ENCODE measurements around the gene GBF1. TPM values are rescaled to one million over a fixed set of nuclear protein-coding genes. Genes with fewer than 3 reads are reported as not detected.

Gene GBF1
- total RNA-seq, 1 donor, result 38.0 TPM

- H3K9me3 ChIP-seq (ENCODE audit: low read depth, low read length), result no peaks in the 10 kb centered on the region
- H3K4me2 ChIP-seq (ENCODE audit: insufficient read depth, low read length), result peak overlapping the region; percentile 2
- H3K27ac ChIP-seq (ENCODE audit: low read depth, low read length), result peak overlapping the region; percentile 15
- H3K4me3 ChIP-seq (ENCODE audit: insufficient read depth, low read length), result no peak overlapping the region
- no peak for DNase-seq (ENCODE audit: insufficient read length, low spot score, missing footprints)
- H4K20me1 ChIP-seq (ENCODE audit: insufficient read depth, low read length), result peaks cover 67% of the 10 kb centered on the region
- no peak overlapping the region for H2AFZ ChIP-seq (ENCODE audit: low read length)
- TF ChIP-seq, protein P1, sequence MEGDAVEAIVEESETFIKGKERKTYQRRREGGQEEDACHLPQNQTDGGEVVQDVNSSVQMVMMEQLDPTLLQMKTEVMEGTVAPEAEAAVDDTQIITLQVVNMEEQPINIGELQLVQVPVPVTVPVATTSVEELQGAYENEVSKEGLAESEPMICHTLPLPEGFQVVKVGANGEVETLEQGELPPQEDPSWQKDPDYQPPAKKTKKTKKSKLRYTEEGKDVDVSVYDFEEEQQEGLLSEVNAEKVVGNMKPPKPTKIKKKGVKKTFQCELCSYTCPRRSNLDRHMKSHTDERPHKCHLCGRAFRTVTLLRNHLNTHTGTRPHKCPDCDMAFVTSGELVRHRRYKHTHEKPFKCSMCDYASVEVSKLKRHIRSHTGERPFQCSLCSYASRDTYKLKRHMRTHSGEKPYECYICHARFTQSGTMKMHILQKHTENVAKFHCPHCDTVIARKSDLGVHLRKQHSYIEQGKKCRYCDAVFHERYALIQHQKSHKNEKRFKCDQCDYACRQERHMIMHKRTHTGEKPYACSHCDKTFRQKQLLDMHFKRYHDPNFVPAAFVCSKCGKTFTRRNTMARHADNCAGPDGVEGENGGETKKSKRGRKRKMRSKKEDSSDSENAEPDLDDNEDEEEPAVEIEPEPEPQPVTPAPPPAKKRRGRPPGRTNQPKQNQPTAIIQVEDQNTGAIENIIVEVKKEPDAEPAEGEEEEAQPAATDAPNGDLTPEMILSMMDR (IDR thresholded peaks at IDR 0.05; ENCODE audit: extremely low read depth, low read depth, low read length), result no peak
- H3K27me3 ChIP-seq (ENCODE audit: insufficient read depth, low read length), result no peaks in the 10 kb centered on the region
- peaks cover 31% of the 10 kb centered on the region for H3K4me1 ChIP-seq (ENCODE audit: insufficient read depth, low read length)
- H3K36me3 ChIP-seq (ENCODE audit: insufficient read depth, low read length), result no peaks in the 10 kb centered on the region
- peaks cover 73% of the 10 kb centered on the region for H3K79me2 ChIP-seq (ENCODE audit: insufficient read depth, low read length)
These were observed 23.7 kb downstream of the GBF1 start for GRCh38 chr10:102269017-102269416.

DNA sequence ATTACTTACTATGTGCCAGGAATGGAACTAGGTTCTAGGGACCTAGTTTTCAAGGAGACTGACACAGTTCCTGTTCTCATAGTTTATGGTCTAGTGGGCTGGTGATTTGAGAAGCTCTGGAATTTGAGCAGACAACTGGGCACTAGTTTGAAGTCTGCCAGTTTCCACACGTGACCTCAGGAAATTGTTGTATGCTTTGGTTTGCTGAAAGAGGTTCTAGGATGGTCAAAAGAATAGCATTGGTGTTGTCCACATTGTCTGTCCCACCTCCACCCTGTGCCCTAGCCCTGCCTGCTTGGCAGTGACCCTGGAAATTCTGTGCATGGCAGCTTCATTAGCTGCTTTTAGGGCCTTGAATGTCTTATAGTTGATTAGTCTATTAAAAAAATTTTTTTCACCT is 28.7 kb downstream of the GBF1 start:
- Histone ChIP-seq H3K27me3 (ENCODE audit: insufficient read depth, low read length) (no peaks in the 10 kb centered on the region), H3K4me3 (ENCODE audit: insufficient read depth, low read length) (no peak overlapping the region), H3K36me3 (ENCODE audit: insufficient read depth, low read length) (peaks cover 5% of the 10 kb centered on the region), H3K79me2 (ENCODE audit: insufficient read depth, low read length) (peaks cover 87% of the 10 kb centered on the region), H3K27ac (ENCODE audit: low read depth, low read length) (no peak overlapping the region), H4K20me1 (ENCODE audit: insufficient read depth, low read length) (peaks cover 60% of the 10 kb centered on the region), H3K9me3 (ENCODE audit: low read depth, low read length) (no peaks in the 10 kb centered on the region), H2AFZ (ENCODE audit: low read length) (no peak overlapping the region), H3K4me1 (ENCODE audit: insufficient read depth, low read length) (peaks cover 16% of the 10 kb centered on the region), H3K4me2 (ENCODE audit: insufficient read depth, low read length) (no peak overlapping the region)
- TF ChIP-seq, protein P1 (IDR thresholded peaks at IDR 0.05; ENCODE audit: extremely low read depth, low read depth, low read length), result no peak
- DNase-seq (ENCODE audit: insufficient read length, low spot score, missing footprints), result no peak

DNA sequence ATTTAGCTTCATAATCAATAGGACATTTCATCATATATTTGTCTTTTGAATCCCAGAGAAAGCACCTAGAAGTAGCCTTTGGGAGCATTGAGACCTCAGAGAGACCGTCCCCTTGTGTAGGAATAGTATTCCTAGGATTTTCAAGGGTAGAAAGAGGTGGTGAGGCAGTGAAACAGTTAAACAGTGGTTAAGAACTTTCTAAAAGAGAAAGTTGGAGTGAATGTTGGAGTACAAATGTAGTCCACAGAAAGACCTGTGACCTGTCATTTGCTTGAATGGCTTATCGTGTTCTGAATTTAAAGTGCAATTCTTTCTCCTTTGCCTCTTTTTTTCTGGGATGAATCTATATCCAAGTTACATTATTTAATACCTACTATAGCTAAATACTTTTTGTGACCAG is 30.0 kb downstream of the GBF1 start:
- Histone ChIP-seq H3K4me2 (ENCODE audit: insufficient read depth, low read length) (no peak overlapping the region), H4K20me1 (ENCODE audit: insufficient read depth, low read length) (peaks cover 66% of the 10 kb centered on the region), H3K79me2 (ENCODE audit: insufficient read depth, low read length) (peaks cover 90% of the 10 kb centered on the region), H3K27ac (ENCODE audit: low read depth, low read length) (no peak overlapping the region), H3K4me3 (ENCODE audit: insufficient read depth, low read length) (no peak overlapping the region), H3K9me3 (ENCODE audit: low read depth, low read length) (no peaks in the 10 kb centered on the region), H2AFZ (ENCODE audit: low read length) (no peak overlapping the region), H3K36me3 (ENCODE audit: insufficient read depth, low read length) (peaks cover 5% of the 10 kb centered on the region), H3K27me3 (ENCODE audit: insufficient read depth, low read length) (no peaks in the 10 kb centered on the region), H3K4me1 (ENCODE audit: insufficient read depth, low read length) (peaks cover 14% of the 10 kb centered on the region)
- TF ChIP-seq, protein P1 (IDR thresholded peaks at IDR 0.05; ENCODE audit: extremely low read depth, low read depth, low read length), result no peak
- no peak for DNase-seq (ENCODE audit: insufficient read length, low spot score, missing footprints)

DNA sequence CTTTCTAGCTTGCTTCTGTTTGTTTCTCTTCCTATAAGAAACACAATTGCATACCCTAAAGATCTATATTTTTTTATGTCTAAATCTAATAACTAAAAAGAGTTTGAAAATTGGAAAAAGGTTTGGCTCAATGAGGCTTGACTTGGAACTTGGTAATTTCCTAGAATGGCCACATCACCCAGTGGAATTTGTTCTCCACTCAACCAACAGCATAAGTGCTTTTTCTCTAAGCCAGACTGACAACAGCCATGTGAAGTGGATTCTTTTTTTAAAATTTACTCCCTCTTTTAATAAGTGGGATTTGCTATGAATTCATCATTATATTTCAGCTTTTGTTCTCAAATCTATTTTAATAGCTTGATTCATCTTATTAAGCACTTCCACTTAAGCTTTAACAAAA is 33.8 kb downstream of the GBF1 start:
- Histone ChIP-seq H3K9me3 (ENCODE audit: low read depth, low read length) (no peaks in the 10 kb centered on the region), H3K4me3 (ENCODE audit: insufficient read depth, low read length) (no peak overlapping the region), H3K27ac (ENCODE audit: low read depth, low read length) (no peak overlapping the region), H2AFZ (ENCODE audit: low read length) (no peak overlapping the region), H3K36me3 (ENCODE audit: insufficient read depth, low read length) (peaks cover 11% of the 10 kb centered on the region), H3K4me2 (ENCODE audit: insufficient read depth, low read length) (no peak overlapping the region), H3K27me3 (ENCODE audit: insufficient read depth, low read length) (no peaks in the 10 kb centered on the region), H4K20me1 (ENCODE audit: insufficient read depth, low read length) (peaks cover 68% of the 10 kb centered on the region), H3K79me2 (ENCODE audit: insufficient read depth, low read length) (peaks cover 89% of the 10 kb centered on the region), H3K4me1 (ENCODE audit: insufficient read depth, low read length) (peaks cover 11% of the 10 kb centered on the region)
- no peak for DNase-seq (ENCODE audit: insufficient read length, low spot score, missing footprints)
- TF ChIP-seq, protein P1 (IDR thresholded peaks at IDR 0.05; ENCODE audit: extremely low read depth, low read depth, low read length), result no peak

All from osteoblast (primary cell).